NCI-H345 treated with DMSO at 0.1 percent for 48 hours (cell line): ENCODE data around the gene IPO4.

ENCODE experiments used
- DNase-seq: peaks from one replicate; lab custom pipeline; 2025; ENCODE audit not compliant: unreplicated experiment; lab: John Stamatoyannopoulos, UW

The IPO4 gene

DNA sequence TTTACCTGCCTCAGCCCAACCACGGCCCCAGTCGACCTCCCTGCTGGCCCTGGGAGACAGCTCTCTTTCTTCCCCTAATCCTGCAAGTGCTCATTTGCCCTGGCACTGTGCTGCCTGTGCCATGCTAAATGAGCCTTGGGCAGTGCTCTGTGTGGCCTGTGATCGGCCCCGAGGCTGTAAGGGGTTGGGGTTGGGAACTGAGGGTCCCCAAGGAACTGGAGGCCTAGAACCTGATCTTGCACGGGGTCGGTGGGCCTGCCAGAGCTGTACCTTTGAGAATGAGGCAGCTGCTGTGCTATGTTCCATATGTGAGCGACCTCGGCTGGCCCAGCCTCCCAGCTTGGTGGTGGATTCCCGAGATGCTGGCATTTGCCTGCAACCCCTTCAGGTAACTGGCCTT, 38.6 kb downstream of the IPO4 start:
- no peak for DNase-seq

DNA sequence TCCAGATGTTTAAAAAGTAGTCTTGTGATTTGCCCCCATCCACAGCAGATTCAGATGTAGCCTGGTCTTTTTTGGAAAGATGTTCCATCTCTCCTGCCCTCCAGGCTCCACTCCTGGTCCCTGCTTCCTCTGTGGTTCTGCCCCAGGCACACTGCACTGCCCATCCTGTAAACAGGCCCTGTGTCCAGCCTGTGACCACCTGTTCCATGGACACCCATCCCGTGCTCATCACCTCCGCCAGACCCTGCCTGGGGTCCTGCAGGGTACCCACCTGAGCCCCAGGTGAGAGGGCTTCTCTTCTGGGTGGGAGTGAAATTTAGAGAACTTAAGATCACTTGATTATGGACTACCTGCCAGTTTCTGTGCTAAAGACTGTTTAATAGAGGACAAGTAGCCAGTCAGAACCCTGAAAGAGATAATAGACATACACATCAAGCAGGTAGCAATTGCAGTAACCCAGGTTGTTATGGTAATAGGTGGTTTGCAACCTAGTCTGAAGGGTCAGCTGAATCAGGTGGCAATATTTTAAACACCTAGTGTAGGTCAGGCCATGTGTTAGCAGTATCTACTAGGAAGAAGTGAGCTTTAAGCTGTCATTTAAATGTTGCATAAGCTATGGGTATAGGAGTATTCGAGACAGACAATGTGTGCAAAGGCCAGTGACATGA, 39.2 kb downstream of the IPO4 start:
- no peak for DNase-seq

DNA sequence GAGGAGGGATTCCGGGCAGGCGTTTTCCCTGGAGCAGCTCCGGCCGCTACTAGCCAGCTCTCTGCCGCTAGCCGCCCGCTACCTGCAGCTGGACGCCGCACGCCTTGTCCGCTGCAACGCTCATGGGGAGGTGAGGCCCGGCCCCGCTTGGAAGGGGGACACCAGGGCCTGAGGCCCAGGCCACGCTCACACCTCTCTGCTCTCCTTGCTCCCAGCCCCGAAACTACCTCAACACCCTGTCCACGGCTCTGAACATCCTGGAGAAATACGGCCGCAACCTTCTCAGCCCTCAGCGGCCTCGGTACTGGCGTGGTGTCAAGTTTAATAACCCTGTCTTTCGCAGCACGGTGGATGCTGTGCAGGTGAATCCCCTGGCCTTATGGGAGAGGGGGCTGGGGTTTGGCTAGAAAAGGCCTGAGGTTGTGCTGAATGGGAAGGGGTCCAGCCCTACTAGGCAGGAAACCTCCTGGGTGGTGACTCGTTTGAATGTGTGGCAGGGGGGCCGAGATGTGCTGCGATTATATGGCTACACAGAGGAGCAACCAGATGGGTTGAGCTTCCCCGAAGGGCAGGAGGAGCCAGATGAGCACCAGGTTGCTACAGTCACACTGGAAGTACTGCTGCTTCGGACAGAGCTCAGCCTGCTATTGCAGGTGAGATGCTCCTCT, 40.7 kb downstream of the IPO4 start:
- no peak for DNase-seq

DNA sequence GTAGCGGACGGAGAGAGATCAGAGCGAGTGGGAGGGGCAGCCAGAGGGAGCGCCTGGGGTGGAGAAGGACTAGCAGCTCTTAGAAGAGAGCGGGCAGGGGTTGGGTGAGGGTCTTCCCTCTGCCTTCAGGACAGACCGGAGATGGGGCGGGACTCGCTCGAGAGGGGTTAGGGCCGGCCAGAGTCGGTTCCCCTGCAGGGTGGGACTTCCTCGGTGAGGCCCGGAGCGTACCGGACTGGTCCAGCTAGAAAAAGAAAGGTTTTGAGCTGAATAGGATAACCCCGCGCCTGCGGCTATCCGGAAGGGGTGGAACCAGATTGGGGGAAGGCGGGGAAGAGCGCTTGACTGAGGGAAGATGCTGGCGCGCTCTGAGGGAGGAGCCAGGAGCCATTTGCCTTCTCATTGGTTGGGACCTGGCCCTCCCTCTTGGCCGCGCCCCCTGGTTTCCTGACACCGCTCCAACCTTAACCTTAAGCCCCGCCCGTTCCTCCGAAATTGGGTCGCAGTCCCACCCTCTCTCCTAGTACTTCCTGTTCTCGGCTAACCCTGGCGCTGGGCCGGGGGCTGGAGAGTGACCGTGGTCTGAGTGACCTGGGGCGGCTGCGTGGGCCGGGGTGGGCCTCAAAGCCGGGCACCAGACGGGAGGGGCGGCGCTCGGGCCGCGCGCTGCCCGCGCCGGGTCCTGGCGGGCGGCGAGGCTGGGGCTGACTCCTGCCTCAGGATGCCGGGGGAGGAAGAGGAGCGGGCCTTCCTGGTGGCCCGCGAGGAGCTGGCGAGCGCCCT, 41.4 kb downstream of the IPO4 start, which contains the start of gene RNF31:
Gene RNF31, plus strand, starts transcription at position 521 of the 783 bp plus-strand sequence. Its CDS starts 201 bp downstream, at position 722.
- peak; percentile 97 for DNase-seq

DNA sequence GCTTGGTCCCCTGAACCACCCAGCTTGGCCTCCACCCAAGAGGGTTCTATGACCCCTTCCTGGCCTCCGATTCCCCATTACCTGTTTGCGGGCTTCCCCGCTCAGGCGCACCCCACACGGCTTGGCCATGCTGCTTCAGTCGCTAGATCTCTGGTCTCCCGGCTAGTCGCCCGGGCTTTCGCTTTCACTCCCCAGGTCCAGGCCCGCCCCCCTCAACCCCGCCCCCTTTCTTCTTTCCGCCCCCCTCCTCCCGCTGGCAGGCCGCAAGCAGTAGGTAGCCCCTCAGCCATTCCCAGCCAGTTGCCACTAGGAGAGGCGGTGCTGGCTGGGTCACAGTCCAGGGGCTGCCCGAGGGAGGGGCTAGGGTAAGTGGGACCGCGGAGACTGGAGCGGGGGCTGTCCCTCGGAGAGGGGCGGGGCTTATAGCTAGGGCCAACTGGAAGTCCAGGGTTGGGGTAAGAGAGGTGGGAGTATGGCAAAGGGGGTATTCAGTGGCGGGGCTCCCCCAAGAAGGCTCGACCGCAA, 42.1 kb downstream of the IPO4 start, which contains the start of gene PSME2:
Gene PSME2, minus strand, starts transcription at position 158 of the 525 bp plus-strand sequence. Its CDS starts 29 bp downstream, at position 129.
- peak; percentile 88 for DNase-seq

DNA sequence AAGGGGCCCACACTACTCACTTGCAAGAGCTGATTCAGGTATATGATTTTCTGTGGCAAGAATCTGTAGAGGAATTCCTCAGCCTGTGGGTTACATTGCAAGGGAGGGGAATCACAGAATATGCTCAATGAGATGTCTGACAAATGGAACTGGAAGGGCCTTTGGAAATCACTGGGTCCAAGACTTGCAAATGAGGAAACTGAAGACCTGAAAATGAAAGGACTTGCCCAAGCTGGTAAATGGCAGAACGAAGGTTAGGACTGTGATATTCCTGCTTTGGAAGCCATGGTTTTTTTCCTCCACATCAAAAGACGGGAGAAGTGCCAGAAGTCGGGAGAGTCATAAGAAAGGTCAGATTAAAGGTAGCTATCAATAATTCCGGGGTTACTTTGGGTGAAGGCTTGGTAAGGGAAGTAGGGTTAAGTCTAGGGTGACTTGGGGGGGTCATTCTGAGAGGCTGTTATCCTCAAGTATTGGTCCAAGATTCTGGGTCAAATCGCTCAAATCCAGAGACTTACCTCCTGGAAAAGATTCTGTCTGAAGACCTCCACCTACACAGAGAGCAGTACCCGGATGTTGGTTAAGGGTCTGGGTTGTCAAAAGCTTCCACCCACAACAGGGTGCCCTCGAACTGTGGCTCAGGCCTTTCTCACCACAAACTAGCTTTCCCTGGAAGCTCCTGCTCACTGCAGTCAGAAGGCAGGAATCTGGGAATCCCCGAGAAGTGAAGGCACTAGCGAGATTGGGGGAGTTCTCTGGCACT, 42.7 kb downstream of the IPO4 start:
- DNase-seq, result no peak

DNA sequence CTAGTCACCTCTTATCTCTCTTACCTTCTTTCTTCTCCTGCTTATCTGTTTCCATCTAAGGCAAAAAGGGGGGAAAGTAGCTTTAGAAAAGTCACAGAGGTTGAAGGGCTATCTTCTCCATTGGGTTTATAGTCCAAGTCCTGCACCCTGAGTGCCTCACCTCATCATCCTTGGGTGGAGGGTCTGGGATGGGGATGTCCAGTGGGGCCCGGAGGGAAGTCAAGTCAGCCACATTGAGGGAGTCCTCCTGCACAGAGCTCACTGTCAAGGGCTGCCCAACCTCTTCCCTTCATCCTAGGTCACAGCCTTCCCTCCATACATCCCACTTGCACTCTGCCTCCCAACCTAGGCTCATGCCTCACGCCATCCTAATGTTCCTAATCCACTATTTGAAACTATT, 43.4 kb downstream of the IPO4 start:
- no peak for DNase-seq

DNA sequence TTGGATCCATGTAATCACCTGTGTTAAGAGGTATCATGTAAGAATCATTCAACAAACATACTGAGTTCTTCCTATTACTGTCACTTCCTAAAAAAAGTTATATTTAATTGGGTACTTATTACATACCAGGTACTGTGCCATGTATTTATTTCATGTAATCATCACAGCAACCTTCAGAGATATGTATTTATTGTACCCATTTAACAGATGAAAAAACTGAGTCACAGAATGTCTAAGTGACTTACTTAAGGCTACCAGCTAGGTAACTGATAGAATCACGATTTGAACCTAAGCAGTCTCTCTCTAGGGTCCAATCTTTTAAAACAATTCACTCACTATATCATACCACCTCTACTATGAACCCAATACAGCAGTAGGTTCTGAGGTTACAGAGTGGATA, 44.2 kb downstream of the IPO4 start:
- no peak for DNase-seq

DNA sequence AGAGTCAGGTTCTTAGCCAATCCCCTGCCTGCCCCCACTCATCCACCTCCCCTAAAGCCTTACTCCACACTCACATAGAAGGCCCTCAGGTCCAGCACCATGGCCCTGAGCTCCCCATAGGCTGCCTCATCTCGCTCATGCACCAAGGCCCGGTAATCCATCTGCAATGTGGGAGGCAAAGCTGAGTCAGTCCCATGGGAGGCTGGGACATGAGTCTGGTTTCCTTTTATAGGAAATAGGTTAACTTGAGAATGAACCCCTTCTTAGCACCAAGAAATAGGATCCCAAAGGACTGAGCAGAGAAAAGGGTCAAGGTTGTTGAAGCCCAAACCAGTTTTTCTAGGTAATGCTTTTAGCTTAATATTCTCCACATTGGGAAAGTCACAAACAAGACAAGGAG, 45.1 kb downstream of the IPO4 start:
- DNase-seq, result no peak

DNA sequence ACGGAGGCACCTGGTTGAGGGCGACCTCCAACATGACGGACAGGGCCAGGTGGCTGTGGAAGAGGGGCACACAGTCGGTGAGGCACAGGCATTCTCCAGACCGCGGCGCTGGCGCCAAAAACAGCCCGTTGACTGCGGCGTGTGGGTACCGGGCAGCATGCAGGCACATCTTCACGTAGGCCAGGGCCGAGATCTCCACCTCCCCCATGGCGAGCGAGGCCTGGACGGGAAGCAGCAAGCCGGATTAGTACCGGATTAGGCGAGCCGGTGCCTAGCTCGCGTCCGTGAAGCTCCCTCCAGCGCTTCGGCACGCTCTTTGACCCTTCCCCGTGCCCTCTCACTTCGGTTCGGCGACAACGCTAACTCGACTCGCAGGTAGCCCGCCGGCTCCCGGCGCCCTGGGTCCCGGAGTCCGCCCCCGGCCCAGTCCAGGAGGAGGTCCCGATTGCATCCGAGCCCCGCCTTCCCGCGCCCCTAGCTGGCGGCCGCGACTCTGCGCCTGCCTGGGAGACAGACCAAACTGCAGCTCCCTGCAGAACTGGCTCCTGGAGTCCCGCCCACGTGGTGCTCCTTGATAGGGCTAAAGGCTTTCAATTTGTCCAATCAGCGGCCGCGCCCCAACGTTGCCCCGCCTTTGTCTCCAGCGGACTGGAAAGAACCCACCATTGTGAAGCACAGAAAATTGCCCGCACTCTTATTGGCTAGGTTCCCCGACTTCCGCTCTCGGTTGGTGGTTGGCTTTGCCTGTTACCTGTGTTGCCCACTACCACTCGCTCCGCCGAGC, 47.3 kb downstream of the IPO4 start, which contains the start of gene EMC9:
Gene EMC9, minus strand, starts transcription at position 495 of the 784 bp plus-strand sequence. Its CDS starts 287 bp downstream, at position 208.
- DNase-seq, result peak; percentile 99

DNA sequence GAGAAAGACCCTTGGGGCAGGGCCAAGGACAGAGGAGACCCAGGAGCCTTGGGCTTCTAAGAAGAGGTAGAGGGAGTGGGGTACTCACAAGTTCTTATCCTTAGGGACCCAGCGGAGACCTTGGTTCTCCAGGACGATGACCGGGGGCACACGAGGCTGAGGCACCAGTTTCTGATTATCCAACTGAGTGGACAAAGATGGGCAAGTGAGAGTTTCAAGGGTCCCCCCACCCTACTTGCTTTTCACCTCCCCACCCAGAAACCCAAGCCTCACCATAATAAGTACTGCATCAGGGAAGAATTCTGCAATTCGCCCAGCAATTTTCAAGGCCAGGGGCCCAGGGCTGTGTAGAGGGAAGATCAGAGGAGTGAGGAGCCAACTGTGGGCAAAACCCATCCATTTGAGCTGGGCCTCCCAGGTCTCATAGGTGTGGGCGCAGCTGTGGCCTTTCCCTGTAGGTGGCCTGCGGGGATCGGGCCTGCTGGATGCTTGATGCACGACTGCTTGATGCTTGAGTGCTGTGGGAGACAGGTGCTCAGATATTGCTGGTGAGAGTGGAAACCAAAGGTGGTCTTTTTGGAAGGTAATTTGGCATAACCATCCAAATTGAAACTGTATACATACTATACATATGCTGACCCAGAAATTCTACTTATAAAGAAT, 49.2 kb downstream of the IPO4 start:
- no peak for DNase-seq

DNA sequence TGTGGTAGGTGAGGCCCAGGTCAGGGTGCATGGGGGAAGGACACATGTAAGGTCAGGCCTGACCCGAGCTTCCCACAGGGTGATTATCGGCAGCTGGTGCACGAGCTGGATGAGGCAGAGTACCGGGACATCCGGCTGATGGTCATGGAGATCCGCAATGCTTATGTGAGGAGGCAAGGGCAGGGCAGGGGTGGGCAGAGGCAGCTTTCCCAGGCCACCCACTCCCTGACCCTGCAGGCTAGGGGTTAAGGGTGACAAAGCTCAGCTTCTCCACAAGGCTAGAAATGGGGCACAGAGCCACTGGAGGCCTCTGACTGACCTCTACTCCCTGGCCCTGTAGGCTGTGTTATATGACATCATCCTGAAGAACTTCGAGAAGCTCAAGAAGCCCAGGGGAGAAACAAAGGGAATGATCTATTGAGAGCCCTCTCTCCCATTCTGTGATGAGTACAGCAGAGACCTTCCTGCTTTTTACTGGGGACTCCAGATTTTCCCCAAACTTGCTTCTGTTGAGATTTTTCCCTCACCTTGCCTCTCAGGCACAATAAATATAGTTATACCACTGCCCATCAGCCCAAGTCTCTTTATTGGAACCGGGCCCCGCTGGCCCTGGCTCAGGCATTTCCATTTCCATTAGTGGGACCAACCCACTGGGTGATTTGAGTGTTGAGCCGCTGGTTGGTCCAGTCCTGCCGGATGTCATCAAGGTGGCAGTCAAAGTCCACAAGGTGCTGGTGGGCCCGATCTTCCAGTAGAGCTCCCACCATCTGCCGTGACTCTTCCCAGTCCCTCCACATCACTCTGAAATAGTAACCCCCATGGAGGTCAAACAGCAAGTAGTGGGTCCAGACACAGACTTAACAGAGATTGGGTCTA, 50.0 kb downstream of the IPO4 start:
- no peak for DNase-seq

DNA sequence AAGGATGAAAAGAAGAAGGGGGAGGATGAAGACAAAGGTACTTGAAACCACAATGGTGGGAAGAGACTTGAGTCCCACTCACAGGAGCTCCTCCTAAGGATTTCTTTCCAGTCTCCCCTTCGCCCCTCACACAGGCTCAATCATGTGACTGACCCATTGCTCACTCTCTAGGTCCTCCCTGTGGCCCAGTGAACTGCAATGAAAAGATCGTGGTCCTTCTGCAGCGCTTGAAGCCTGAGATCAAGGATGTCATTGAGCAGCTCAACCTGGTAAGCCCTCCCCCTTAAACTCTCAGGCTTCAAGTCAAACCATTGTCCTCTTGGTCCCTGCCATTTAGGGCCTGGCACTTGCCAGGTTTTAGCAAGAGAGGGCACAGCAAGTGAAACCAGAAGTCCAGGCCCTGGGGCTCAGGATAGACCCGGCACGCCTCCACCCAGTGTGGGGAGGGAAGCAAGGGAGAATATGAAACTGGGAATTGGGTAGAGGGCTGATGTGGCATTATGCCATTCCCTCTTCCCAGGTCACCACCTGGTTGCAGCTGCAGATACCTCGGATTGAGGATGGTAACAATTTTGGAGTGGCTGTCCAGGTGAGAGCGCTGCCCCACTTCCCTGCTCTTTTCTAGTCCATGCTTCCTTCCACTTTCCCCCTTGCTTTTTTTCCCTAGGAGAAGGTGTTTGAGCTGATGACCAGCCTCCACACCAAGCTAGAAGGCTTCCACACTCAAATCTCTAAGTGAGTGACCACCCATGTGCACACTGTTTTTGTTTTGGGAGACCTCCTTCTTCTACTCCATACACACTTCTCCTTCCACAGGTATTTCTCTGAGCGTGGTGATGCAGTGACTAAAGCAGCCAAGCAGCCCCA, 50.9 kb downstream of the IPO4 start:
- DNase-seq, result no peak

DNA sequence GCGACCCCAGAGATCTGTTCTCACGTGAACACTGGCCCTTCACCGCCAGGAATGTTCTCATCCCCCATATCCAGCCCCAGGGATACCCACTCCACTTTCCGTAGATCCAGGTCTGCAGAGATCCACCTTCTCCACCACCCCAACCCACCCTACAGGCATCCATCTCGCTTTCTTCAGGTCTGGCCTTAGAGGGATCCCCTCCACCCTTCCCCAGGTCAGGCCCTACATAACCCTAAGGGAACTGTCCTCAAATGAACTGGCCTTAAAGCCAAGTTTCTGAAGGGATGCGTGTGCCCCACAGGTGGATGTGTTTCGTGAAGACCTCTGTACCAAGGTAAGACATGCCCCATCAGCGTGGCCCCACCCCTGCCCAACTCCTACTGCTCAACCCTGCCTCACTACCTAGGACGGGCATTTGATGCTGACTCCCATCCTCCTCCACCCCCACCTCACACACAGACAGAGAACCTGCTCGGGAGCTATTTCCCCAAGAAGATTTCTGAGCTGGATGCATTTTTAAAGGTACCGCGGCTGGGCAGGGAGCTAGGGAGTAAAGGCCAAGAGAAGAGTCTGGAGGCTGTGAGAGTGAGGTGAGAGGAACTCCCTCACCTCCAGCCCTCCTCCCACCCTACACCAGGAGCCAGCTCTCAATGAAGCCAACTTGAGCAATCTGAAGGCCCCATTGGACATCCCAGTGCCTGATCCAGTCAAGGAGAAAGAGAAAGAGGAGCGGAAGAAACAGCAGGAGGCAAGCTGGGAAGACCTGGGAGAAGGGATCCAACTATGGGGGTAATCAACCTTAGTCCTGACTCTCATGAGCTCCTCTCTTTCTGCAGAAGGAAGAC, 51.7 kb downstream of the IPO4 start:
- DNase-seq, result no peak

DNA sequence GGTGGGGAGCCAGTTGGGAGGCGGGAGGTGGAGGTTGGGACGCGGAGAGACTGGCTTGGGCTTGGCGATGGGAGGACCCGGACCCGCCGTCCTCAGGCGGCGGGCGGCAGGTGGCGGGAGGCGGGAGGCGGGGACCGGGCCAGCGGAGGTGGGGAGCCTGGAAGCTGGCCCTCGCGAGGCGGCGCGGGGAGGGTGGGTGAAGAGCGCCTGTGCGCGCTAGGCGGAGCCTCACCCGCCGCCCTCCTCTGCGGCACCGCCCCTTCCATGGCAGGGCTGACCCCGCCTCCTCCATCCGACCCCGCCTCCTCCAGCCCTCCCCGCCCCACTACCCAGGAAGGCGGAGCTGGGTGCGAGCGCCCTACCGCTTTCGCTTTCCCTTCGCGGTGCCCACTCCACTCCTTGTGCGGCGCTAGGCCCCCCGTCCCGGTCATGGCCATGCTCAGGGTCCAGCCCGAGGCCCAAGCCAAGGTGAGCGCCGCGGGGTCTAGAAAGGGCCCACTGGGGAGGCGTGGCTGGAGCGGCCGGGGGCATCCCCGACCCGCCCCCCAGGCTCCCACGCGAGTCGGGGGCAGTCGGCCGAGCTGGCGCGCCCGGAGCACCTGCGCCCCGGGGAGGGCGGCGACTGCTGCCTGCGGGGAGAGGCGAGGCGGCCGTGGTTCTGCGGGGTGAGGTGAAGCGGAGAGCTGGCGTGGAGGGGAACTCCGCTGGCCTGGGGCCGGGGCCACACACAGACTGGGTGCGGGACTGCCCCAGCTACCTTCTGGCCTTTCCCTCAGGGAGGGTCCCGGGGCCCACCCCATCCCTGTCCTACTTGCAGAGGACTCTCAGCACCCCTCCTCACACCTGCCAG, 52.6 kb downstream of the IPO4 start, which contains the start of gene PSME1:
Gene PSME1, plus strand, starts transcription at position 361 of the 850 bp plus-strand sequence. Its CDS starts 69 bp downstream, at position 430.
- DNase-seq, result peak; percentile 90

DNA sequence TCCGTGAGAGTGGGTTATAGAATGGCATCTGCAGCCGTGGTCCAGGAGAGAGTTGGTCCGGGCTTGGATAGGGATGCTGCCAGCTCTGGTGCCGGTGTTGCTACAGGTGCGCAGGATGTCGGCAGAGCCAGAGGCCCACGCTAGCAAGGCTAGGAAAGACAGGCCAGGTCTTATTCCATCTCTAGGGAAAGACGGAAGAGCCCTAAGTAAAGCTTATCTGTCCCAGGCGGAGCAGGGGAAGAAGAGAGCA, 53.1 kb downstream of the IPO4 start:
- peak; percentile 71 for DNase-seq
